Activated B cell treated with CpG ODN at 0.5 μM for 24 hours (primary cell): ENCODE results near the gene TMEM144. TPM values are rescaled to one million over a fixed set of nuclear protein-coding genes. Genes with fewer than 3 reads are reported as not detected.

Experiments used
- ATAC-seq: fragments of 200-7000 bp; cut with Tn5 transposase; one replicate; pipeline ENCODE4 v1.10.0; 2021; ENCODE audit warnings: low read depth, mild to moderate bottlenecking, moderate library complexity
- CTCF ChIA-PET: fragments of 350-600 bp; sonication (Branson Sonifier 250); formaldehyde crosslinking; loops from one replicate; lab custom pipeline; 2021; ENCODE audit warnings: antibody characterized with exemption; lab: Charles Lee
- POLR2A ChIA-PET: fragments of 350-600 bp; sonication (Branson Sonifier 250); formaldehyde crosslinking; loops from one replicate; lab custom pipeline; 2021; ENCODE audit warnings: antibody characterized with exemption; lab: Charles Lee
- DNase-seq: peaks from one replicate; pipeline ENCODE4 v3.0.0; 2022
- H3K27ac Mint-ChIP-seq: one replicate; pipeline ENCODE4 v1.8.0; 2020; ENCODE audit warnings: mixed read lengths
- H3K27me3 Mint-ChIP-seq: one replicate; pipeline ENCODE4 v1.8.0; 2021; ENCODE audit warnings: mixed read lengths
- H3K36me3 Mint-ChIP-seq: one replicate; pipeline ENCODE4 v1.8.0; 2021; ENCODE audit warnings: low read depth, mixed read lengths
- H3K4me1 Mint-ChIP-seq: one replicate; pipeline ENCODE4 v1.8.0; 2021; ENCODE audit warnings: mixed read lengths
- H3K4me3 Mint-ChIP-seq: one replicate; pipeline ENCODE4 v1.8.0; 2020; ENCODE audit warnings: mild to moderate bottlenecking, mixed read lengths
- H3K9me3 Mint-ChIP-seq: one replicate; pipeline ENCODE4 v1.8.0; 2020; ENCODE audit warnings: mixed read lengths
- CTCF ChIP-seq: fragments of 200-600 bp; IDR thresholded peaks from one replicate; pipeline ENCODE4 v1.8.0; 2022; ENCODE audit warnings: antibody characterized with exemption, mild to moderate bottlenecking
- intact Hi-C: fragments of 100-400 bp; cut with micrococcal nuclease; formaldehyde crosslinking; loops from one replicate; pipeline ENCODE4 v1.15.1; 2024
- total RNA-seq: library from RNA; stranded (reverse); gene quantifications from 2 replicates; pipeline ENCODE4 v1.2.3, GENCODE V29; 2022

The TMEM144 gene
- total RNA-seq, 1 donor from 2014 or later: not detected

DNA sequence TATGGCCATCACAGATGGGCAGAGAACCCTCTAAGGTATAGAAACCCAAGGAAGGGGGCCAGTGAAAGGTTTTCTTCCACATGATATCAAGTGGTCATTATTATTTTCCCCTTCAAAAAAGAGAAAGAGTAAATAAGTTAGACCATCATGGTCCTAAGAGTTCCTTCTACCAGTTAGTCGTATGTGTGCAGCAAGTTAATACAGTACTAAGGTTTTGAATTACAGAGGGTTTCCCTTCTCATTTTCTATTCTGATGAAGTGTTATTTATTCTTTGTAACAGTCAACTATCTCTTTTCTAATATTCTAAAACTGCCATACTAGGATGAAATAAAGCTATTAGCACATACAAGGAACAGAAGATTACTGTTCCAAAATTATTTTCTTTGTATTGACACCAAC, 94.4 kb downstream of the TMEM144 start:
- ChIA-PET CTCF (no interaction called here), POLR2A (no interaction called here)
- Mint-ChIP-seq H3K9me3 (peaks cover 9% of the 10 kb centered on the region), H3K4me1 (no peaks in the 10 kb centered on the region), H3K4me3 (no peak overlapping the region), H3K27ac (no peak overlapping the region), H3K27me3 (no peaks in the 10 kb centered on the region), H3K36me3 (no peaks in the 10 kb centered on the region)
- DNase-seq (no peak), ATAC-seq (no peak)
- intact Hi-C loops: no loop called here
- TF ChIP-seq CTCF: no peak

Other genes starting within 250 kb of the TMEM144 start
- not detected in 2 replicates for gene GASK1B, start 37.5 kb upstream of the TMEM144 start, total RNA-seq